GM12892 (cell line): ENCODE measurements around the gene HOXD9.

Source experiments
- POLR2A ChIP-seq: IDR thresholded peaks from 2 replicates; pipeline ENCODE4 v1.6.1; 2011; ENCODE audit warnings: low read depth, low read length, control low read depth
- POLR2AphosphoS5 ChIP-seq: IDR thresholded peaks from 2 replicates; pipeline ENCODE4 v1.6.1; 2011; ENCODE audit warnings: low read depth, low read length, control low read depth
- TAF1 ChIP-seq: IDR thresholded peaks from 2 replicates; pipeline ENCODE4 v1.6.1; 2011; ENCODE audit warnings: low read depth, mild to moderate bottlenecking, control low read depth, low read length, borderline replicate concordance

DNA sequence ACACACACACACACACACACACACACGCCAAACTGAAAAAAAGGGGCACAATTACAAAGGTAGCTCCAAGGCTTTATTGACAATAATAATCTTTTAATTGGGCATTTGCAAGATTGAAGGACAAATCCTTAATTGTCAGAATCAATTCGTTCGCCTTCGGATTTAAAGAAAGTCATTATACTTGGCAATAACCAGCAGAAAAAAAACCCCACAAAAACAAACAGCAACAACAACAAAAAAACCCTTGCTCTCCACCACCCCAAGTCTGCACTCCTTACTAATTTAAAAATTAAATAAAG is 5.2 kb downstream of the HOXD9 start:
- TF ChIP-seq TAF1 (no peak), POLR2A (no peak), POLR2AphosphoS5 (no peak)
